Thyroid gland (tissue), 4 donors: ENCODE data around the gene COL6A2.

Experiments
- CTCF ChIP-seq, 6 experiments: fragments of 200-600 bp in 3 of 6; fragments of 450-650 bp in 3 of 6; sonication (generic) in 3 of 6; IDR thresholded peaks; one replicate each; pipeline ENCODE4 v1.5.1; 2016 to 2019; ENCODE audit warnings: antibody characterized with exemption in 6 of 6, mild to moderate bottlenecking in 2 of 6, inconsistent platforms in 1 of 6, moderate library complexity in 1 of 6
- POLR2A ChIP-seq, 2 donors: fragments of 450-650 bp; IDR thresholded peaks; one replicate each; pipeline ENCODE4 v1.6.1; 2017; ENCODE audit warnings: antibody characterized with exemption in 2 of 2, mild to moderate bottlenecking in 2 of 2, moderate library complexity in 1 of 2

GRCh38 chr21:46054451-46054881 lies 43.4 kb upstream of the COL6A2 start:
- no peak for TF ChIP-seq CTCF (IDR thresholded peaks at IDR 0.05)
- no peak for TF ChIP-seq POLR2A (IDR thresholded peaks at IDR 0.05)
